ACC112 (cell line): ENCODE measurements around the gene TOX2.

Source experiments
- H2AFZ ChIP-seq: fragments of 200-600 bp; sonication (generic); one replicate; pipeline ENCODE4 v1.6.0; 2017; ENCODE audit warnings: antibody characterized with exemption, low read length; ENCODE audit not compliant: unreplicated experiment
- H3K27ac ChIP-seq: fragments of 200-600 bp; sonication (generic); 2 replicates; pipeline ENCODE4 v1.5.1; 2014; ENCODE audit warnings: low read depth, mild to moderate bottlenecking, antibody characterized with exemption, low read length, moderate library complexity
- H3K27me3 ChIP-seq: fragments of 200-600 bp; sonication (generic); 2 replicates; pipeline ENCODE4 v1.6.1; 2014; ENCODE audit warnings: mild to moderate bottlenecking, antibody characterized with exemption, low read length, moderate library complexity, mixed read lengths; ENCODE audit not compliant: insufficient read depth
- H3K36me3 ChIP-seq: fragments of 200-600 bp; sonication (generic); 2 replicates; pipeline ENCODE4 v1.6.1; 2016; ENCODE audit warnings: mild to moderate bottlenecking, antibody characterized with exemption, low read length, moderate library complexity, mixed read lengths; ENCODE audit not compliant: insufficient read depth
- H3K4me1 ChIP-seq: fragments of 200-600 bp; sonication (generic); one replicate; pipeline ENCODE4 v1.6.1; 2016; ENCODE audit warnings: low read length, mixed read lengths; ENCODE audit not compliant: insufficient read depth, unreplicated experiment, control insufficient read depth
- H3K4me3 ChIP-seq: fragments of 200-600 bp; sonication (generic); 2 replicates; pipeline ENCODE4 v1.5.1; 2014; ENCODE audit warnings: mild to moderate bottlenecking, low read depth, low read length
- H3K79me2 ChIP-seq: fragments of 200-600 bp; sonication (generic); one replicate; pipeline ENCODE4 v1.6.0; 2016; ENCODE audit warnings: low read length; ENCODE audit not compliant: control insufficient read depth, unreplicated experiment, insufficient read depth

Gene TOX2, protein sequence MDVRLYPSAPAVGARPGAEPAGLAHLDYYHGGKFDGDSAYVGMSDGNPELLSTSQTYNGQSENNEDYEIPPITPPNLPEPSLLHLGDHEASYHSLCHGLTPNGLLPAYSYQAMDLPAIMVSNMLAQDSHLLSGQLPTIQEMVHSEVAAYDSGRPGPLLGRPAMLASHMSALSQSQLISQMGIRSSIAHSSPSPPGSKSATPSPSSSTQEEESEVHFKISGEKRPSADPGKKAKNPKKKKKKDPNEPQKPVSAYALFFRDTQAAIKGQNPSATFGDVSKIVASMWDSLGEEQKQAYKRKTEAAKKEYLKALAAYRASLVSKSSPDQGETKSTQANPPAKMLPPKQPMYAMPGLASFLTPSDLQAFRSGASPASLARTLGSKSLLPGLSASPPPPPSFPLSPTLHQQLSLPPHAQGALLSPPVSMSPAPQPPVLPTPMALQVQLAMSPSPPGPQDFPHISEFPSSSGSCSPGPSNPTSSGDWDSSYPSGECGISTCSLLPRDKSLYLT

DNA sequence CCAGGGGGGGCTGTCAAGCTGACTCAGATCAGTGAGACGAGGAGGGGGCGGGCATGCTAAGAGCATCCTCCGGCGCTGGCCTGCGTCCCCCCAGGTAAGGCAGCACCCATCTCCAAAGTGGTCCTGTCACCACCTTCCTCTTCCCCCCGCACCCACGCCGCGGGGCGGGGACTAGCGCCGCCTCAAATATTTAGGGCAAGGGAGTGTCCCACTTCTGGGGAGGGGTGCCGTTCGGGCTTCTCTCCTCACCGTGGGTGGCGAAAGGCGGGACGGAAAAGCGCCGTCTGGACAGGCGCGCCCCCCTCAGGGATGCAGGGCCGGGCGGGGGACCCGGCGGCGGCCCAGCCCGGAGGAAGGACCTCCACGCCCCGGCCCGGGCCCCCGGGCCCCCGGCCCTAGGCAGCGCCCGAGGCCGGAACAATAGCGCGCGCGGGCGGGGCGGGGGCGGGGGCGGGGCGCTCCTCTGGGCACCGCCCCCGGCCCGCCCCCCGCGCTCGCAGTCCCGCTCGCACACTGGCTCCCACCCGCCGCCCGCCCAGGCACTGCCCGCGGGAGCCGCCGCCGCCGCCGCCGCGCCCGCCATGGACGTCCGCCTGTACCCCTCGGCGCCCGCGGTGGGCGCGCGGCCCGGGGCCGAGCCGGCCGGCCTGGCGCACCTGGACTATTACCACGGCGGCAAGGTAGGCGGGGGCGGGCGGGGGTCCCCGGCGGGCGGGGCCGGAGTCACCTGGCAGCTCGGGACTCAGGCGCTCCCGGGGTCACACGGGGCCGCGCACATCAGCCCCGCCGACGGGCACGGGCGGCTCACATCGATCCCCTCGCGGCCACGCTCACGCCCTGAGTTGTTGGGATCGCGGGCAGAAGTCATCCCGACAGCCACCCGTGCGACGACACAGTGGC, at the start of gene TOX2:
TSS of gene TOX2 (plus strand) at position 542 of the 900 bp plus-strand sequence. CDS start at position 582, 40 bp downstream.
- Histone ChIP-seq H3K79me2 (no peaks in the 10 kb centered on the region), H3K27ac (no peak within 1 kb of the TSS), H3K4me3 (peak within 1 kb of the TSS; percentile 73), H2AFZ (peak within 1 kb of the TSS; percentile 57), H3K27me3 (peaks cover 22% of the 10 kb centered on the region), H3K4me1 (no peaks in the 10 kb centered on the region), H3K36me3 (no peaks in the 10 kb centered on the region)

DNA sequence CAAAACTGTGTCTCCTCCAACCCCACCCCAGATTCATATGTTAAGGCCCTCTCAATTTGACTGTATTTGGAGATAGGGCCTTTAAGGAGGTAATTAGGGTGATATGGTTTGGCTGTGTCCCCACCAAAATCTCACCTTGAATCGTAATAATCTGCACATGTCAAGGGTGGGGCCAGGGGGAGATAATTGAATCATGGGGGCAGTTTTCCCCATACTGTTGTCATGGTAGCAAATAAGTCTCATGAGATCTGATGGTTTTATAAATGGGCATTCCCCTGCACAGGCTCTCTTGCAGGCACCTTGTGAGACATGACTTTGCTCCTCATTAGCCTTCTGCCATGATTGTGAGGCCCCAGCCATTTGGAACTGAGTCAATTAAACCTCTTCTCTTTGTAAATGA, 46.6 kb upstream of the TOX2 start:
- Histone ChIP-seq H3K27ac (no peak overlapping the region), H3K36me3 (no peaks in the 10 kb centered on the region), H2AFZ (no peak overlapping the region), H3K79me2 (no peaks in the 10 kb centered on the region), H3K4me1 (peaks cover 14% of the 10 kb centered on the region), H3K27me3 (no peaks in the 10 kb centered on the region), H3K4me3 (no peak overlapping the region)

DNA sequence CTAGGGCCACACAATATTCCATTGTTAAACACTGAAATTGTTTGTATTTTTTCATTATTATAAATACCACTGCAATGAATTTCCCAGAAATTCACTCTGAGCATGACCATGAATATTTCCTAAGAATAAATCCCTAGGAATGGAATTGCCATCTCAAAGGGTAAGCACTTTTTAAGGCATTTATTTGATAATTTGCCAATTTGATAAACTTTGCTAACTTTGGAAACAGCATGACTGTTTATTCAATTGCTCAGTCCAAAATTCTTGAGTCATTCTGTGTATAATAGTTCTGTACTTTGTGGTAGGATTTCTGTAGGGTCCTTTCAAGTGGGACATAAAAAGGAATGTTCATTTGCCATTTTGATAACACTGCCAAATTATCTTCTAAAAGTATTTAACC, 44.2 kb upstream of the TOX2 start:
- Histone ChIP-seq H3K27me3 (no peaks in the 10 kb centered on the region), H3K36me3 (no peaks in the 10 kb centered on the region), H2AFZ (no peak overlapping the region), H3K79me2 (no peaks in the 10 kb centered on the region), H3K4me1 (peaks cover 14% of the 10 kb centered on the region), H3K4me3 (no peak overlapping the region), H3K27ac (no peak overlapping the region)

DNA sequence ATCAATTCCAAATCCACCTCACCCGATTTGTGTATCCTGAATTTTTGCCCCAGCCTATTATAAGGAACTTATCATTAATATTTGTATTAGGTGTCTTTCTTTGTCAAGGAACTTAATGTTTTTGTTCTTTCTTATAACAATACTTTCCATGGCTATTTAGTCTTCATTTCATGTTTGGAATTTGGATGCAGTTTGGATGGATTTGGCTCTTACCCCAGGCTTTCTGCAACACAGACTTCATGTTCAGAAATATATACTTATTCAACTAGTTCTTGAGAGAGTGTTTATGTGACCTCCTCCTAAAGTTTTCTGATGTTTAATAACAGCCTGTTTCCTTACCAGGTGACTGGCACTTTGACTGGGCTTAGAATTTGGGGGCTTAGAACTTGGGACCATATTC, 35.9 kb upstream of the TOX2 start:
- no peaks in the 10 kb centered on the region for H3K36me3 ChIP-seq
- no peak overlapping the region for H3K4me3 ChIP-seq
- H3K79me2 ChIP-seq = no peaks in the 10 kb centered on the region
- H2AFZ ChIP-seq = no peak overlapping the region
- H3K27ac ChIP-seq = no peak overlapping the region
- H3K4me1 ChIP-seq = peaks cover 5% of the 10 kb centered on the region
- H3K27me3 ChIP-seq = no peaks in the 10 kb centered on the region

DNA sequence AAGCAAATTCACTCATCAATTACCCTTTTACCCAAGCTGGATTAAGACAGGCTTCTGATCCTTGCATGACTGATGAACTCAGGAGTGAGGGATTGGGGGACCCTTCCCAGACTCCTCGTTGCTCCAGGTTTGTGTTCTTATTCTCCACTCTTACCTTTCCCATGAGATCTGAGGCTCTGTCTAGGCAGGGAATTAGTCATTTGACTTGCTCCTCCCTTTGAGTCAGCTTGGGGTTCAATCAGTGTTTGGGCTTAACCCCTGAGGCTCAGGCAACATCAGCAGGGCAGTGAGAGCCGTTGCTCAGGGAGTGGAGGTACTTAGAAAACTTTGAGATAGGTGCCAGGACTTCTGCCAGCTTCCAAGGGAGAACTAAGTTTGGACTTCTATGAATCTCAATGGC, 20.7 kb upstream of the TOX2 start:
- peak overlapping the region; percentile 44; the same call in 1 of the 2 replicates for H3K27ac ChIP-seq
- H3K27me3 ChIP-seq = no peaks in the 10 kb centered on the region
- H3K36me3 ChIP-seq = no peaks in the 10 kb centered on the region
- no peaks in the 10 kb centered on the region for H3K79me2 ChIP-seq
- peaks cover 23% of the 10 kb centered on the region for H3K4me1 ChIP-seq
- peak overlapping the region; percentile 9 for H2AFZ ChIP-seq
- H3K4me3 ChIP-seq = no peak overlapping the region

DNA sequence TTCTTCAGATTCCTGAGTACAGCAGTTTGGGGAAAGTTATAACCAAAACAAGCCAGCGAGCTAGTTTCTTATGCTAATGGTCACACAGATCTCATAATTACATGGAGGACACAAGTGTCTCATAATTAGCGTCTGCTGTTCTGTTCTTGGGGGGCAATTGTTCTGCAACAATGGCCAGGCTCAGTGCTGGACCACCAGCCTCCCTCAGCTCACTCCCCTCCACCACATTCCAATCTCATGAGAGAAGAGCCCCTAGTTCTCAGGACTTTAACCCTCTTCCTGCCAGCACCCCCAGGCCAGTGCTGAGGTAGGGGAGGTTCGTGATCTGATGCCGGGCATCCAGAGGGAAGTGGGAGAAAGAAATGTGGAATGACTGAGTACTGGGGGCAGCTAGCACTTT, 20.2 kb upstream of the TOX2 start:
- Histone ChIP-seq H3K4me3 (peak overlapping the region; percentile 36; the same call in 1 of the 2 replicates), H3K27ac (peak overlapping the region; percentile 44; the same call in 1 of the 2 replicates), H2AFZ (no peak overlapping the region), H3K27me3 (no peaks in the 10 kb centered on the region), H3K4me1 (peaks cover 23% of the 10 kb centered on the region), H3K79me2 (no peaks in the 10 kb centered on the region), H3K36me3 (no peaks in the 10 kb centered on the region)

DNA sequence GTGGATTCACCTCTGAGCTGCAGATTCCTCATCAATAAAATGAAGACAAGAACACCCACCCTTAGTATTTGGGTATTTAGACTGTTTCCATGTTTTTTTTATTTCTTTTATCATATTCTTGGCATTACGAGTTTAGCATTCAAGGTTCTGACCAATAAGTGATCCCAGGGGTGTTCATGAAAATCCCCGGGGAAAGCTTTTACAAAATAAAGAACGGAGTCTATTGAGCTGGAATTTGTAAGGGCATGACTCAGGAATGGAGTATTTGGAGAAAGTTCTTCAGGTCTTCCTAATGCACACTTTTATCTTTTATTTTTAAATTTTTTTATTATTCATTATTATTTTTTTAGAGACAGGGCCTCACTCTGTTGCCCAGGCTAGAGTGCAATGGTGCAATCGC, 19.4 kb upstream of the TOX2 start:
- Histone ChIP-seq H3K36me3 (no peaks in the 10 kb centered on the region), H3K27ac (peak overlapping the region; percentile 44), H2AFZ (no peak overlapping the region)

DNA sequence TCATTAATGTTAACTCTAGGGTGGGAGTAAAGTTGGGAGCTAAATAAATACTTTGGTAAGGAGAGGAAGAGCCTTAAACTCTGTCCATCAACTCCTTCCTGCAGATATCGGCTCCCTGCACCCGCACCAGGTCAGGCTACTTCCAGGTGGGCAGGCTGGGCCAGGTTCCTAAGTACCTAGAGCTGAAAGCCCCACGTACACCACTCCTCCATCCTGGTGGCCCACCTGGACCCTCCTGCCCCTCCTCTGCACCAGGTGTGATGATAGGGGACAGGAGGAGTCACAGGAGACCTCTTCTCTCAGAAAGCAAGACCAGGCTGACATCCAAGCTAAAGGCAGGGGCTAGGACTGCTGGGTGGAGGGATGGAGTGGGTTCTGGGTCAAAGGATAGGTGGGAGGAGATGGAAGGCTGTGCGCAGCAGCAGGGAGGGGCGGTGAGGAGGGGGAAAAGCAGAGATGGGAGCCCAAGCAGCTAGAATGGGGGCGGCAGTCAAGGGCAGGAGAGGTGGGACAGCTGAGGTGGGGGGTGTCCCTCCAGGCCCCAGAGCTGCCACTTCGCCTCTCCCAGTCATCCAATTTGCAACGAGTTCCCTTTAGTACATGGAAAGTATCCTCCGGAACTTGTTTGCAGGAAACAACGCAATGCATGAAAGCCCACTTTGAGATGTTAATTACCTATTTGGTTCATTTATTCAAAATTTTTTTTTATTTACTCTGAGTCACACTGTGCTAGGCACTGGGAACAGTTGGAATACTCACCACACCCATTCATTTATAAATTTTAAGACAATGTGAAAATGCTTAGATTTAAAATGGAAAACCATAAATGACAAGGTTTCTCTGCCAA, 15.2 kb upstream of the TOX2 start:
- no peak overlapping the region for H3K27ac ChIP-seq
- H3K79me2 ChIP-seq = no peaks in the 10 kb centered on the region
- H3K4me3 ChIP-seq = no peak overlapping the region
- H3K36me3 ChIP-seq = no peaks in the 10 kb centered on the region
- no peak overlapping the region for H2AFZ ChIP-seq
- no peaks in the 10 kb centered on the region for H3K27me3 ChIP-seq
- H3K4me1 ChIP-seq = peaks cover 22% of the 10 kb centered on the region

More for the DNA sequence above, 19.4 kb upstream of the TOX2 start:
- Histone ChIP-seq H3K4me1 (peaks cover 28% of the 10 kb centered on the region), H3K4me3 (peak overlapping the region; percentile 36; the same call in 1 of the 2 replicates), H3K79me2 (no peaks in the 10 kb centered on the region), H3K27me3 (no peaks in the 10 kb centered on the region)

DNA sequence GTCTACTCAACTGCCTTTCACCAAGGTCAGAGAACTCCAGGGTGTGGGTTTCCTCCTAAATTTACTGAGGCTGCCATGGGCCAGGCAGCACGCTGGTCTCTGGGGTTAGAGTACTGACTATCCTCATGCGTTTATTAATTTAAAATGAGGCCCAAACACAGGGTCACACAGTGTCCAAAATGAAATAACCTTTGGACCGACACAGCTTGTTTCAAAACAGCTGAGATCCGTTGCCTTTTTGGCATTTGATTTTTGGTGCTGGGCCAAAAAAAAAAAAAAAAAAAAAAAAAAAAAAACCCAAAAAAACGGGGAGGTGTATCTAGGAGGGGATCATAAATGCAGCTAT, 14.6 kb upstream of the TOX2 start:
- Histone ChIP-seq H3K27me3 (no peaks in the 10 kb centered on the region), H3K36me3 (no peaks in the 10 kb centered on the region), H3K79me2 (no peaks in the 10 kb centered on the region), H3K4me1 (peaks cover 16% of the 10 kb centered on the region), H3K4me3 (no peak overlapping the region), H3K27ac (no peak overlapping the region), H2AFZ (no peak overlapping the region)

DNA sequence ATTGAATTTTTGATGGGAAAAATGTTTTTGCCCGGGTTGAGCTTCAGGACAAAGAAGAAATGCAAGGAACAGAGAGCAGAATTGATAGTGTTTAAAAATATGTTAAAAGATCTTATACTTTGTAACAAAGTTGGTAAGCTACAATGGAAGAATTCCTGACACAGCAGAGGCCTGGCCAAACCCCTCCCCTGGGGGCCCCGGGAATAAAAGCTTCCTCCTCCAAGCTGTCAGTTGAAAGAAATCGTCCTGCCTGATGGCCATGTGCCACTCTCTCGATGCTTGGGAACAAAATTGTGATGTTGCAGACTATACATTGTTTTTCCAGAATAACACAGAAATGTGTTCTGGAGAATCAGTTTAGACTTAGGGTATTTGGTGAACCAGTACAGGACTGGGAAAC, 14.2 kb upstream of the TOX2 start:
- H3K4me3 ChIP-seq = no peak overlapping the region
- H3K27me3 ChIP-seq = no peaks in the 10 kb centered on the region
- H3K27ac ChIP-seq = no peak overlapping the region
- no peaks in the 10 kb centered on the region for H3K79me2 ChIP-seq
- H3K4me1 ChIP-seq = peaks cover 14% of the 10 kb centered on the region
- no peak overlapping the region for H2AFZ ChIP-seq
- no peaks in the 10 kb centered on the region for H3K36me3 ChIP-seq
